Left ventricle myocardium inferior (tissue), 1 donor: ENCODE results near the gene LATS2. TPM values are rescaled to one million over a fixed set of nuclear protein-coding genes. Genes with fewer than 3 reads are reported as not detected.

Source experiments
- DNase-seq: peaks from one replicate; pipeline ENCODE4 v3.0.0-alpha.2; 2020
- H3K27ac ChIP-seq: fragments of 200-600 bp; replicated peaks from 2 replicates; pipeline ENCODE4 v1.8.0; 2021
- H3K27me3 ChIP-seq: fragments of 200-600 bp; 2 replicates; pipeline ENCODE4 v1.8.0; 2021; ENCODE audit warnings: low read depth
- H3K36me3 ChIP-seq: fragments of 200-600 bp; 2 replicates; pipeline ENCODE4 v1.8.0; 2021
- H3K4me1 ChIP-seq: fragments of 200-600 bp; 2 replicates; pipeline ENCODE4 v1.8.0; 2021
- H3K4me3 ChIP-seq: fragments of 200-600 bp; 2 replicates; pipeline ENCODE4 v1.8.0; 2021; ENCODE audit warnings: mild to moderate bottlenecking, moderate library complexity
- H3K9me3 ChIP-seq: fragments of 200-600 bp; replicated peaks from 2 replicates; pipeline ENCODE4 v1.8.0; 2021
- intact Hi-C: fragments of 100-400 bp; cut with micrococcal nuclease; formaldehyde crosslinking; loops from one replicate; pipeline ENCODE4 v1.11.0; 2022
- total RNA-seq: library from RNA; stranded (reverse); fragmentation: NEBNext Ultra II Directional; extraction: Animal tissue kit (Norgen Biotek cat#: 25700); gene quantifications from one replicate; pipeline ENCODE4 v1.2.1, GENCODE V29; 2021
- TF ChIP-seq, protein P1 (sequence below): fragments of 200-600 bp; IDR thresholded peaks from 2 replicates; pipeline ENCODE4 v1.8.0; 2021; ENCODE audit warnings: antibody characterized with exemption, mild to moderate bottlenecking, borderline replicate concordance
- donor health status: DM: no; HTN: yes; CAD: no; lungs with severe emphysema.

Gene LATS2
- total RNA-seq, 1 donor from 2014 or later = 20.2 TPM

DNA sequence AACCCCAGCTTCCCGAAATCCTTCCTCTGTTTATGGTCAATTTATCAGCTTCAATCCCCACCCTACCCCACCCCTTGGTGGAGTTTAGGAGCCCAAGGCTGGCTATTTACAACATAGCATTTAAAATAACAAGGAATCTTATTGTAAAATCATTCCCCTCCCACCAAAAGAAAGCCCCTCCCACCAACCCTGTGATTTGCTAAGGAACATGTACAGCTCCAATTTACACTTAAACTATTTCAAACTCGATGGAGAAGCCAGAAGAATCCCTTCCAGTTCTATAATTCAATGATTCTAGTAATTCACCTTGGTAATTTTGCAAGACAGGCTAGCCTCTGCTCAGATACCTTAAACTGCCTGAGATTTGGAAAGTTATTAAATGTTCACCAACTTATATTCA, 3.0 kb downstream of the LATS2 start:
- H3K9me3 ChIP-seq = no peaks in the 10 kb centered on the region
- TF ChIP-seq, protein P1, sequence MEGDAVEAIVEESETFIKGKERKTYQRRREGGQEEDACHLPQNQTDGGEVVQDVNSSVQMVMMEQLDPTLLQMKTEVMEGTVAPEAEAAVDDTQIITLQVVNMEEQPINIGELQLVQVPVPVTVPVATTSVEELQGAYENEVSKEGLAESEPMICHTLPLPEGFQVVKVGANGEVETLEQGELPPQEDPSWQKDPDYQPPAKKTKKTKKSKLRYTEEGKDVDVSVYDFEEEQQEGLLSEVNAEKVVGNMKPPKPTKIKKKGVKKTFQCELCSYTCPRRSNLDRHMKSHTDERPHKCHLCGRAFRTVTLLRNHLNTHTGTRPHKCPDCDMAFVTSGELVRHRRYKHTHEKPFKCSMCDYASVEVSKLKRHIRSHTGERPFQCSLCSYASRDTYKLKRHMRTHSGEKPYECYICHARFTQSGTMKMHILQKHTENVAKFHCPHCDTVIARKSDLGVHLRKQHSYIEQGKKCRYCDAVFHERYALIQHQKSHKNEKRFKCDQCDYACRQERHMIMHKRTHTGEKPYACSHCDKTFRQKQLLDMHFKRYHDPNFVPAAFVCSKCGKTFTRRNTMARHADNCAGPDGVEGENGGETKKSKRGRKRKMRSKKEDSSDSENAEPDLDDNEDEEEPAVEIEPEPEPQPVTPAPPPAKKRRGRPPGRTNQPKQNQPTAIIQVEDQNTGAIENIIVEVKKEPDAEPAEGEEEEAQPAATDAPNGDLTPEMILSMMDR = no peak
- no peak overlapping the region for H3K27ac ChIP-seq
- intact Hi-C loops = no loop called here
- no peaks in the 10 kb centered on the region for H3K27me3 ChIP-seq
- peak overlapping the region; percentile 98 for H3K4me3 ChIP-seq
- H3K4me1 ChIP-seq = peaks cover 86% of the 10 kb centered on the region
- DNase-seq = no peak
- H3K36me3 ChIP-seq = no peaks in the 10 kb centered on the region

DNA sequence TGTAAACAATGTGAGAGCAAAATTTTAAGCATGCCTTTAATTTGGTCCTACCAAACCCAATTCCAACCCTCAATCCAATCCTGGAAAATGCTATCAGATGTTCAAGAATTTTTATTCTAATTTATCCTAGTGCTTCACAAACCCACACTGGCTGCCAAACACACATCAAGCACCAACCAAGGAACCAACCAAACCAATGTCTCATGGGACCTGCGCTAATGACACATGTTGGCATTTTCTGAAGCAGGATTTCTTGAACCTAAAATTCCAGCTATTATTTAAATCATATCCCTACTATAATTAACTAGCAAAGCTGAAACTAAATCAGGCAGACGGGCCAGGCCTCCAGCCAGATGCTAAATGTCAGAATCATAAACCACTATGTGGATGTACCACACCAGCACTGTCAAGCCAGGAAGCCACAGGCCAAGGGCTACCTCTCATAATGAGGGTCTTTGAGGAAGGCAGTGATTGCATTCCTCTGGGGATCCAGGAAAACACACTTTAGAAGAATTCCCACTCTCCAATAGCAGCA, 5.8 kb downstream of the LATS2 start:
- TF ChIP-seq, protein P1 = no peak
- peak overlapping the region; percentile 13 for H3K27ac ChIP-seq
- no peaks in the 10 kb centered on the region for H3K9me3 ChIP-seq
- no peaks in the 10 kb centered on the region for H3K27me3 ChIP-seq
- DNase-seq = no peak
- H3K36me3 ChIP-seq = no peaks in the 10 kb centered on the region
- H3K4me3 ChIP-seq = no peak overlapping the region
- H3K4me1 ChIP-seq = peaks cover 100% of the 10 kb centered on the region
- intact Hi-C loops = no loop called here

DNA sequence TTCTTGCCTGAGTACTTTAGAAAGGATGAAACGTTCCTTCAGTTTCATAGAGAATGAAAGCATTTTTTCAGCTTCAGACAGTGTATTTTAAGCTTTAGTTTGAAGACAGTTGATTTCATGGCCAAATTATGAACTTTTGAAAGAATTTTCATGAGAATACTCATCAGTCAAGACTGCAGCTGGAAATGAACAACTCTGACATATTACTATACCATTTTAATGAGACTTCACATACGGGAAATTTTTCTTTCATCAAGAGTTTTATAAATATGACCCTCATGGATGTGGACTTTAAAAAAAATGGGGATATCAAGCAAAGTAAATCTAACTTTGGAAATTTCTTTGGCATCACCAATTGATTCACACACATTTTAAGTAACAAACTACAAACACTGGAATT, 6.4 kb downstream of the LATS2 start:
- H3K4me1 ChIP-seq = peaks cover 100% of the 10 kb centered on the region
- H3K27me3 ChIP-seq = no peaks in the 10 kb centered on the region
- no peaks in the 10 kb centered on the region for H3K36me3 ChIP-seq
- intact Hi-C loops = no loop called here
- H3K27ac ChIP-seq = no peak overlapping the region
- no peak overlapping the region for H3K4me3 ChIP-seq
- H3K9me3 ChIP-seq = no peaks in the 10 kb centered on the region
- DNase-seq = no peak
- TF ChIP-seq, protein P1 = no peak

DNA sequence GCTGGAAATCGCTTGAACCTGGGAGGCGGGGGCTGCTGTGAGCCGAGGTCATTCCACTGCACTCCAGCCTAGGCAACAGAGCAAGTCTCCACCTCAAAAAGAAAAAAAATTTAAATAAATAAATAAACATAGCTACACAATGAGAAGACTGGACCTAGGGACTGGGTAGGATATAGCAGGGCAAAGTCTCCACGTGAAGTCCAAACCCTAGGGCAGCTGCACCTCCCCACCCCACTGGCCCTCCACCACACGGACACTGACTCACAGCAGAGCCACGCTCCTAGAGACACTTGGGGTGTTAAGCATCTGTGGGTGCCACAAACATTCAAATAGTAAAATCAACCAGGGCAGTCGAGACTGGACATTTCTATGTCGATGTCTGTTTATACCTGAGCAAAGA, 7.1 kb downstream of the LATS2 start:
- peak overlapping the region; percentile 7 for H3K27ac ChIP-seq
- DNase-seq = no peak
- intact Hi-C loops = no loop called here

DNA sequence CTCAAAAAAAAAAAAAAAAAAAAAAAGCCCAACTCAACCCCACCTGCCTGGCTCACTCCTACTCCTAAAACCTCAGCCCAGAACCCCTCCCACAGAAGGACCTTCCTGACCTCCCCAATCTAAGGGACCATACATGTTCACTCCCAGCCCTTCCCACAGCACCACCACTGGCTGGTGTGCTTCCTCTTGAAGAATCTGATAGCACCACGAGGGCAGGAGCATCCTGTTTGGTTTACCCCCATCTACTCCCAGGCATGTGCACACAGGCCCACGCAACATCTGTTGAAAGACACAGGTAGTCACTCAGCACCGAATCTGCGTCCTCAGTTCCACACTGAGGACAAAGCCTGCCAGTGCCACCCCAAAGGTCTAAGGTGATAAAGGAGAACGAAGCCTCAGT, 8.2 kb downstream of the LATS2 start:
- H3K4me3 ChIP-seq = no peak overlapping the region

More for the DNA sequence above, 7.1 kb downstream of the LATS2 start:
- no peaks in the 10 kb centered on the region for H3K36me3 ChIP-seq
- H3K9me3 ChIP-seq = no peaks in the 10 kb centered on the region
- H3K4me3 ChIP-seq = no peak overlapping the region
- H3K4me1 ChIP-seq = peaks cover 100% of the 10 kb centered on the region
- TF ChIP-seq, protein P1 = no peak
- no peaks in the 10 kb centered on the region for H3K27me3 ChIP-seq

More for the DNA sequence above, 8.2 kb downstream of the LATS2 start:
- Histone ChIP-seq H3K27ac (peak overlapping the region; percentile 1), H3K36me3 (no peaks in the 10 kb centered on the region), H3K4me1 (peaks cover 100% of the 10 kb centered on the region), H3K9me3 (no peaks in the 10 kb centered on the region), H3K27me3 (no peaks in the 10 kb centered on the region)
- intact Hi-C loops = no loop called here
- DNase-seq = no peak
- TF ChIP-seq, protein P1 = no peak
